Measurements from ENCODE around the gene UGT2B17.
"Not testable (repeated sequence)": the region's sequence is repeated elsewhere in the genome, so short reads cannot be mapped to it uniquely, and the experiment has no call there.

The UGT2B17 gene

DNA sequence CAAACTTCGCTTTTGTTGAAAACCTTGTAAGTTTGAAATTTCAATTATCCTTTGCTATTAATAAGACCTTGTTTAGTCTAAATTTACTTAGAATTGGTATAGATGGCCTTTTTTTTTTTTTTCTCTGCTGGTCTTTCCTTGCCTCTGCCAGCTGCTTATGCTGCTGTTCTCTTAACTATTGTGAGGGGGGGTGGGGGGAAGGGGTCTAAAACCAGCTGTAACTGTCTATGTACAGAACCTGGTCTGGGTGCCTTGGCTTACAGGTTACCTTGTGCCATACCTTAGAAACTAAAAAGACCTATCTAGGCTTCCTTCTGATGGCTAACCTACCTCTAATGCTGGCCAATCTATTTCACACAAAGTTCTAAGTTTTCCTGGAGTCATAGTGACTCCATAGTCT is 1.0 kb downstream of the UGT2B17 start:
- H3K9ac ChIP-seq (ENCODE audit: low read length): no peak overlapping the region
- no peaks in the 10 kb centered on the region for H3K4me1 ChIP-seq (ENCODE audit: control insufficient read depth, low read depth, low read length)
- H3K79me1 ChIP-seq (ENCODE audit: low read length): no peaks in the 10 kb centered on the region
- no peak overlapping the region for H4K5ac ChIP-seq (ENCODE audit: low read length)
- no peaks in the 10 kb centered on the region for H3K36me3 ChIP-seq (ENCODE audit: control insufficient read depth, insufficient read depth, low read length)
- H3K79me2 ChIP-seq (ENCODE audit: control insufficient read depth, insufficient read depth, low read length): no peaks in the 10 kb centered on the region
- no peak overlapping the region for H3K4ac ChIP-seq (ENCODE audit: low read depth, low read length)
- no peak overlapping the region for H3K27ac ChIP-seq (ENCODE audit: low read depth, low read length)
- DNase-seq: no peak
- H3K4me2 ChIP-seq (ENCODE audit: low read length): no peak overlapping the region
- no peak overlapping the region for H2BK15ac ChIP-seq (replicated peaks; ENCODE audit: low read depth)
- no peak overlapping the region for H3K56ac ChIP-seq (ENCODE audit: low read length)
- no CpG with 5 or more reads among the region's 1 CpG for WGBS (ENCODE audit: extremely low coverage, insufficient coverage, low lambda C conversion rate)
- no peaks in the 10 kb centered on the region for H3K27me3 ChIP-seq (ENCODE audit: insufficient read depth, low read length, poor library complexity)
- no peak overlapping the region for H3K18ac ChIP-seq (ENCODE audit: low read length)
- H2BK5ac ChIP-seq (ENCODE audit: low read length): no peak overlapping the region
- H2AK5ac ChIP-seq (ENCODE audit: low read length): no peak overlapping the region
- no peak overlapping the region for H2BK120ac ChIP-seq (ENCODE audit: low read depth, low read length)
- no peak overlapping the region for H3K23ac ChIP-seq (ENCODE audit: low read length)
- H4K8ac ChIP-seq (ENCODE audit: low read depth, low read length): no peak overlapping the region
- no peak overlapping the region for H3K4me3 ChIP-seq (ENCODE audit: low read length)

DNA sequence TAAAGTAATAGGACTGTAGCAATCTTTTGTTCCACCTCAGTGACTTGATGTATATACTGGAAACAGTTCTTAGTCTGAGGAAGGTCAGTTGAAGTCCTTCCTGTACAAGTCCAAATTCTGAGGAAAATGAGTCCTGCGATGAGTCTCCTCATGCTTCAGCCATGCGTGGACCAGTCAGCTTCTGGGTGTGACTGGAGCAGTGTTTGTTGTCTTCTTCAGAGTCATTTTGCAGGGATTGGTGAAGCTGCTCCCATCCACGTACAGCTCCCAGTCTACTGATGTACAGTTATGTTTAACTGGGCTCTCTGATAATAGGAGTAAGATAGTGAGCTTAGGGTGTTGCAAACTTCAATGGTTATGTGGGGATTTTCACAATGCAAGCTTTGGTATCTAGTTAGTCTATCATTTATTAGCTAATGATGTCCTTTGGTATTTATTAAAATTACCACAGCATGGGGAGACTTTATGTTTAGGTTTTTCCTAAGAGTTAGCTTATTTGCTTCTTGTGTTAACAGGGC is 3.4 kb downstream of the UGT2B17 start:
- no peaks in the 10 kb centered on the region for H3K27me3 ChIP-seq (ENCODE audit: insufficient read depth, low read length, poor library complexity)
- no peak overlapping the region for H3K18ac ChIP-seq (ENCODE audit: low read length)
- no peak overlapping the region for H2BK120ac ChIP-seq (ENCODE audit: low read depth, low read length)
- H3K4me2 ChIP-seq (ENCODE audit: low read length): no peak overlapping the region
- no peaks in the 10 kb centered on the region for H3K79me1 ChIP-seq (ENCODE audit: low read length)
- WGBS (ENCODE audit: extremely low coverage, insufficient coverage, low lambda C conversion rate): no CpG with 5 or more reads among the region's 3 CpGs
- H4K5ac ChIP-seq (ENCODE audit: low read length): no peak overlapping the region
- H2AK5ac ChIP-seq (ENCODE audit: low read length): no peak overlapping the region
- no peak overlapping the region for H2BK15ac ChIP-seq (replicated peaks; ENCODE audit: low read depth)
- no peak overlapping the region for H3K9ac ChIP-seq (ENCODE audit: low read length)
- no peak overlapping the region for H4K8ac ChIP-seq (ENCODE audit: low read depth, low read length)
- no peak overlapping the region for H3K56ac ChIP-seq (ENCODE audit: low read length)
- H3K79me2 ChIP-seq (ENCODE audit: control insufficient read depth, insufficient read depth, low read length): no peaks in the 10 kb centered on the region
- H3K4me3 ChIP-seq (ENCODE audit: low read length): no peak overlapping the region
- H3K4me1 ChIP-seq (ENCODE audit: control insufficient read depth, low read depth, low read length): no peaks in the 10 kb centered on the region
- no peak for DNase-seq
- H2BK5ac ChIP-seq (ENCODE audit: low read length): no peak overlapping the region
- H3K23ac ChIP-seq (ENCODE audit: low read length): no peak overlapping the region
- no peak overlapping the region for H3K27ac ChIP-seq (ENCODE audit: low read depth, low read length)
- H3K4ac ChIP-seq (ENCODE audit: low read depth, low read length): no peak overlapping the region
- no peaks in the 10 kb centered on the region for H3K36me3 ChIP-seq (ENCODE audit: control insufficient read depth, insufficient read depth, low read length)

- Histone ChIP-seq H3K4me3 (ENCODE audit: low read length) (no peak overlapping the region), H3K79me1 (ENCODE audit: low read length) (no peaks in the 10 kb centered on the region), H2BK15ac (replicated peaks; ENCODE audit: low read depth) (no peak overlapping the region), H3K4me1 (ENCODE audit: control insufficient read depth, low read depth, low read length) (no peaks in the 10 kb centered on the region), H3K4ac (ENCODE audit: low read depth, low read length) (no peak overlapping the region), H2AK5ac (ENCODE audit: low read length) (no peak overlapping the region), H4K8ac (ENCODE audit: low read depth, low read length) (no peak overlapping the region), H2BK120ac (ENCODE audit: low read depth, low read length) (no peak overlapping the region), H4K5ac (ENCODE audit: low read length) (no peak overlapping the region), H2BK5ac (ENCODE audit: low read length) (no peak overlapping the region), H3K9ac (ENCODE audit: low read length) (no peak overlapping the region), H3K18ac (ENCODE audit: low read length) (no peak overlapping the region), H3K4me2 (ENCODE audit: low read length) (no peak overlapping the region), H3K23ac (ENCODE audit: low read length) (no peak overlapping the region), H3K79me2 (ENCODE audit: control insufficient read depth, insufficient read depth, low read length) (no peaks in the 10 kb centered on the region), H3K56ac (ENCODE audit: low read length) (no peak overlapping the region), H3K36me3 (ENCODE audit: control insufficient read depth, insufficient read depth, low read length) (no peaks in the 10 kb centered on the region), H3K27me3 (ENCODE audit: insufficient read depth, low read length, poor library complexity) (no peaks in the 10 kb centered on the region), H3K27ac (ENCODE audit: low read depth, low read length) (no peak overlapping the region)
- no peak for DNase-seq
- WGBS (ENCODE audit: extremely low coverage, insufficient coverage, low lambda C conversion rate): no CpG with 5 or more reads among the region's 4 CpGs
Observed at GRCh38 chr4:68570122-68570507, 6.0 kb downstream of the UGT2B17 start.

DNA sequence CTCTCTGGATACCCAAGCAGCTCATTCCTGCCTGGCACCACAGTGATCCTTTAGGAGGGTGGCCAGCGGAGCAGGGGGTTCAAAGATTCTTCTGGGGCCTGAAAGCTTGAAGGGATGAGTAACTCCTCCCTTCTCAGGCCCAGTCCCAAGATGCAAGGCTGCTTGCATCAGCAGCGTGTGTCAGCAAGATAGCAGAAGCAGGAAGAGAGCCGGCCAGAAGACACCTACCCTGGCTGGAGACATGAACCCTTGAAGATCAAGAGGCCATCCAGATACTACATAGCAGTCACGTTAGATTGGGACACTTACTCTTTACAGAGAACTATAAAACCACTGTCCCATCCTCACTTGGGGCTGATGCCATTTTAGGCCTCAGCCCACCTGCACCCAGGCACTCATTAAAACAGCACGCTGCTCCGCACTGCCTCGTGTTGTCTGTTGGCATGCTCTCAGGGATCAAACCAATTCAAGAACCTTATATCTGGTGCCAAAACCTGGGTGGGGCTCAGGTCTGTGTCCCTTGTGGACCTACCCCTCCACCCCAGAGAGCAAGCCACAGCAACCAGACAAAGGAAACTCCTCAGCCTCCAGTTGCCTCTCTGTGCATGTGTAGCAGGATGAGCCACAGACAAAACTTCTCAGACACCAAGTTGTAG is 6.5 kb downstream of the UGT2B17 start:
- no peak overlapping the region for H4K5ac ChIP-seq (ENCODE audit: low read length)
- no peak overlapping the region for H2AK5ac ChIP-seq (ENCODE audit: low read length)
- no peak overlapping the region for H2BK5ac ChIP-seq (ENCODE audit: low read length)
- no peak overlapping the region for H3K9ac ChIP-seq (ENCODE audit: low read length)
- H3K18ac ChIP-seq (ENCODE audit: low read length): no peak overlapping the region
- H3K79me1 ChIP-seq (ENCODE audit: low read length): no peaks in the 10 kb centered on the region
- no peak overlapping the region for H4K8ac ChIP-seq (ENCODE audit: low read depth, low read length)
- no CpG with 5 or more reads among the region's 7 CpGs for WGBS (ENCODE audit: extremely low coverage, insufficient coverage, low lambda C conversion rate)
- H3K4ac ChIP-seq (ENCODE audit: low read depth, low read length): no peak overlapping the region
- H3K27me3 ChIP-seq (ENCODE audit: insufficient read depth, low read length, poor library complexity): no peaks in the 10 kb centered on the region
- H2BK15ac ChIP-seq (replicated peaks; ENCODE audit: low read depth): no peak overlapping the region
- no peak overlapping the region for H3K4me3 ChIP-seq (ENCODE audit: low read length)
- no peak overlapping the region for H2BK120ac ChIP-seq (ENCODE audit: low read depth, low read length)
- no peaks in the 10 kb centered on the region for H3K4me1 ChIP-seq (ENCODE audit: control insufficient read depth, low read depth, low read length)
- no peak overlapping the region for H3K56ac ChIP-seq (ENCODE audit: low read length)
- H3K27ac ChIP-seq (ENCODE audit: low read depth, low read length): no peak overlapping the region
- DNase-seq: no peak
- no peaks in the 10 kb centered on the region for H3K79me2 ChIP-seq (ENCODE audit: control insufficient read depth, insufficient read depth, low read length)
- no peak overlapping the region for H3K4me2 ChIP-seq (ENCODE audit: low read length)
- H3K23ac ChIP-seq (ENCODE audit: low read length): no peak overlapping the region
- H3K36me3 ChIP-seq (ENCODE audit: control insufficient read depth, insufficient read depth, low read length): no peaks in the 10 kb centered on the region

DNA sequence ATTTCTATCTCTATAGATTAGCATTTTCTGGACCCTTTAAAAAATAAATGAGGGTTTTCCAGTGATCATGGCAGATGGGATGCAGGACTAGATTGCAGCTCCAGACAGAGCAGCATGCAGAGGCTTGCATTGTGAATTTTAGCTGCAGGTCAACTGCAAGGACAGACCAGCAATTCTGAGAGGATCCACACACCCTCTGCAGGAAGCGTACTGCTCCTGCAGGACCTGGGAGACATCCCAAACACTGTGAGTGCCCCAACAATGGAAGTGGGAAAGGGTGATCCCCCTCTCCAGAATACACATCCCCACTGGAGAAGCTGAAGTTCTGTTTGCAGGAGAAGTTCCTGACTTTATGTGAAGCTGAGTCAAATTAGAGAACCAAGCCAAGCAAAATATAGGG is 7.1 kb downstream of the UGT2B17 start:
- H3K36me3 ChIP-seq (ENCODE audit: control insufficient read depth, insufficient read depth, low read length); H3K27me3 ChIP-seq (ENCODE audit: insufficient read depth, low read length, poor library complexity); H3K4me1 ChIP-seq (ENCODE audit: control insufficient read depth, low read depth, low read length); DNase-seq; H3K79me1 ChIP-seq (ENCODE audit: low read length); H3K4me3 ChIP-seq (ENCODE audit: low read length); H2BK15ac ChIP-seq (replicated peaks; ENCODE audit: low read depth); H2BK5ac ChIP-seq (ENCODE audit: low read length); H3K4ac ChIP-seq (ENCODE audit: low read depth, low read length); H3K9ac ChIP-seq (ENCODE audit: low read length); H3K4me2 ChIP-seq (ENCODE audit: low read length); H3K18ac ChIP-seq (ENCODE audit: low read length); H2BK120ac ChIP-seq (ENCODE audit: low read depth, low read length); H3K79me2 ChIP-seq (ENCODE audit: control insufficient read depth, insufficient read depth, low read length); H4K5ac ChIP-seq (ENCODE audit: low read length); H3K56ac ChIP-seq (ENCODE audit: low read length); H3K23ac ChIP-seq (ENCODE audit: low read length); H3K27ac ChIP-seq (ENCODE audit: low read depth, low read length); H4K8ac ChIP-seq (ENCODE audit: low read depth, low read length); H2AK5ac ChIP-seq (ENCODE audit: low read length): not testable (repeated sequence)
- WGBS (ENCODE audit: extremely low coverage, insufficient coverage, low lambda C conversion rate): no CpG with 5 or more reads among the region's 1 CpG

DNA sequence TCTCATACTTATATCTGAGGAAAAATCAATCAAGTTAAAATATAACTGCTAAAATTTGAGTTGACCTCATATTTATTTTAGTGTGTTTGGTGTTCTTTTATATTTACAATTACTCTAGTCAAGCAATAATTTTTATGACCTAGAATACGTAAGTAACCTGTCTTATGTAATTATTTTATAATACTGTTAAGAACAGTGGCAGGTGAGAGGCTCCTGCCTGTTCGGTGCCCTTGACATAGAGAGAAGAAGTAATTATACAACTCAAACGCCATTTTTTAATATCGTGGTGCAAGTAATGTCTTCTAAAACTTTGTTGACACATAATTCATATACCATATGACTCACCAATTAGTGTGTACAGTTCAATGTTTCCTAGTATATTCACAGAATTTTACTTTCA is 7.6 kb downstream of the UGT2B17 start:
- not testable (repeated sequence) for H3K4me1 ChIP-seq (ENCODE audit: control insufficient read depth, low read depth, low read length); H2BK15ac ChIP-seq (replicated peaks; ENCODE audit: low read depth); H3K4ac ChIP-seq (ENCODE audit: low read depth, low read length); H3K27me3 ChIP-seq (ENCODE audit: insufficient read depth, low read length, poor library complexity); H3K56ac ChIP-seq (ENCODE audit: low read length); H3K23ac ChIP-seq (ENCODE audit: low read length); H3K79me2 ChIP-seq (ENCODE audit: control insufficient read depth, insufficient read depth, low read length); H4K5ac ChIP-seq (ENCODE audit: low read length); DNase-seq; H4K8ac ChIP-seq (ENCODE audit: low read depth, low read length); H3K4me3 ChIP-seq (ENCODE audit: low read length); H2AK5ac ChIP-seq (ENCODE audit: low read length); H3K9ac ChIP-seq (ENCODE audit: low read length); H2BK120ac ChIP-seq (ENCODE audit: low read depth, low read length); H2BK5ac ChIP-seq (ENCODE audit: low read length); H3K79me1 ChIP-seq (ENCODE audit: low read length); H3K18ac ChIP-seq (ENCODE audit: low read length); H3K36me3 ChIP-seq (ENCODE audit: control insufficient read depth, insufficient read depth, low read length); H3K27ac ChIP-seq (ENCODE audit: low read depth, low read length); H3K4me2 ChIP-seq (ENCODE audit: low read length)
- no CpG with 5 or more reads among the region's 4 CpGs for WGBS (ENCODE audit: extremely low coverage, insufficient coverage, low lambda C conversion rate)
